ENCODE measurements around the gene BATF. TPM values are rescaled to one million over a fixed set of nuclear protein-coding genes. Genes with fewer than 3 reads are reported as not detected.

Gene BATF
- total and polyA plus RNA-seq, 4 donors, result 0.27 to 2.6 (median 0.65) TPM

- peaks cover 8% of the 10 kb centered on the region for H3K27me3 ChIP-seq (ENCODE audit: control insufficient read depth, insufficient read depth, low read length)
- H3K4me3 ChIP-seq (ENCODE audit: low read depth, low read length), result peak overlapping the region; percentile 72
- H3K9me3 ChIP-seq (ENCODE audit: control insufficient read depth, insufficient read depth, low read length), result no peaks in the 10 kb centered on the region
- H3K4me1 ChIP-seq (ENCODE audit: control insufficient read depth, insufficient read depth, low read length), result peaks cover 24% of the 10 kb centered on the region
- no peaks in the 10 kb centered on the region for H3K36me3 ChIP-seq (ENCODE audit: control insufficient read depth, insufficient read depth, low read length)
- peak overlapping the region; percentile 87 for H3K27ac ChIP-seq (ENCODE audit: low read depth, low read length)
- WGBS (ENCODE audit: insufficient coverage), result 66% methylated on average over 12 of the region's 13 CpGs
- DNase-seq (ENCODE audit: low read depth in 4 of 6, low spot score in 6 of 6), result no peak
Observed at GRCh38 chr14:75579338-75579864, 57.1 kb downstream of the BATF start.

DNA sequence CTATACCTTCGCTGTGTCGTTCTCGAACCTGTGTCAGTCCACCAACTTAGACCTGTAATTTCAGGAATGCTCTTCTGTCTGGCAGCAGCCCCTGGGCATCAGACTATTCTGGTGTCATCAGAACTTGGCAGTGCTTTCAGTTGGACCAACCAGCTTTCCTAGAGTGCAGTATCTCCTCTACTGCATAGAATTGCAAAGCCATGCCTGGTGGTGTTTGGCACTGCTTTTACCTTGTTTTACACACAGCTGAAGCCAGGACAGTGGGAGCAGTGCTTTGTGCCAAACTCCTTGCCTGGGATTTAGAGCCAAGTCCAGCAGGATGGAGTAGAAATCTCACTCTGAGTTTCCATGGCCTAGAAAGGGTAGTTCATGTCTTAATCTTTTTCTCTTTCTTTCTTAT, 57.6 kb downstream of the BATF start:
- WGBS (ENCODE audit: insufficient coverage), result 75% methylated on average over 3 of the region's 3 CpGs
- H3K4me1 ChIP-seq (ENCODE audit: control insufficient read depth, insufficient read depth, low read length), result peaks cover 24% of the 10 kb centered on the region
- peak in 4 of 6 donors; percentile 23 to 72 (median 44) for DNase-seq (ENCODE audit: low read depth in 4 of 6, low spot score in 6 of 6)
- no peaks in the 10 kb centered on the region for H3K36me3 ChIP-seq (ENCODE audit: control insufficient read depth, insufficient read depth, low read length)
- peak overlapping the region; percentile 72 for H3K4me3 ChIP-seq (ENCODE audit: low read depth, low read length)
- H3K27ac ChIP-seq (ENCODE audit: low read depth, low read length), result peak overlapping the region; percentile 87
- no peaks in the 10 kb centered on the region for H3K9me3 ChIP-seq (ENCODE audit: control insufficient read depth, insufficient read depth, low read length)
- H3K27me3 ChIP-seq (ENCODE audit: control insufficient read depth, insufficient read depth, low read length), result peaks cover 8% of the 10 kb centered on the region

DNA sequence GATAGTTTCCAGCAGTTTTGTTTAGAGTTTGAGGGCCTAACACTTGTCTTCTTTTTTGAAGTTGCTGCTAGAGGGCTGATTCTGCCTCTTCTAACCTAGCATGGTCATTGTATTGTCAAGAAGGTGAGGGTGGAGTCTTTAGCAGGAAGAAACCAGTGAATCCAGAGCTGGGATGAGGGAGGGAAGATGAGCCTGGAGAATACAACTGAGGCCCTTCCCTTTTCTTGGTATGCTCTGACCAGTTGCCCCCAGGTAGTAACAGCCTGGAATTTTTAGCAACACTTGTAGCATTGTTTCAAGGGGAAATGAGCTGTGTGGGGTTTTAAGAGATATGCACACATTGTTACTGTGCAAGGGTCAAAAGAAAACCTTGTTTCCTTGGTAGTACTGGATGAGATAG, 65.1 kb downstream of the BATF start:
- Histone ChIP-seq H3K36me3 (ENCODE audit: control insufficient read depth, insufficient read depth, low read length) (no peaks in the 10 kb centered on the region), H3K4me3 (ENCODE audit: low read depth, low read length) (no peak overlapping the region), H3K27me3 (ENCODE audit: control insufficient read depth, insufficient read depth, low read length) (no peaks in the 10 kb centered on the region), H3K4me1 (ENCODE audit: control insufficient read depth, insufficient read depth, low read length) (peaks cover 4% of the 10 kb centered on the region), H3K9me3 (ENCODE audit: control insufficient read depth, insufficient read depth, low read length) (no peaks in the 10 kb centered on the region), H3K27ac (ENCODE audit: low read depth, low read length) (no peak overlapping the region)
- no peak for DNase-seq (ENCODE audit: low read depth in 4 of 6, low spot score in 6 of 6)

DNA sequence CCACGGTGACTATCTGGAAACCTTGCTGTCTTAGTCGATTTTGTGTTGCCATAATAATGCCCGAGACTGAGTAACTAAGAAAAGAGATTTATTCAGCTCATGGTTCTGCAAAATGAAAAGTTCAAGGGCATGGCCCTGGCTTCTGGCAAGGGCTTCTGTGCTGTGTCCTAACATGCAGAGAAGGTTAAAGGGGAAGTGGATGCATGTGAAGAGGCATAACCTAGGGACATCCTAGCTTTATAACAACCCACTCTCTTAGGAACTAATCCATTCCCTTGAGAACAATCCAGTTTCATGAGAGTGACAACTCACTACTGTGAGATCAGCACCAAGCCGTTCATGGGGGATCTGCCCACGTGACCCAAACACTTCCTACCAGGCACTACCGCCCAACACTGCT, 67.7 kb downstream of the BATF start:
- H3K36me3 ChIP-seq (ENCODE audit: control insufficient read depth, insufficient read depth, low read length), result no peaks in the 10 kb centered on the region
- 97% methylated on average over 4 of the region's 6 CpGs for WGBS (ENCODE audit: insufficient coverage)

GRCh38 chr14:75591331-75591946, 69.2 kb downstream of the BATF start:
- 100% methylated on average over 1 of the region's 1 CpG for WGBS (ENCODE audit: insufficient coverage)

More for the DNA sequence above, 67.7 kb downstream of the BATF start:
- H3K9me3 ChIP-seq (ENCODE audit: control insufficient read depth, insufficient read depth, low read length), result no peaks in the 10 kb centered on the region
- no peak for DNase-seq (ENCODE audit: low read depth in 4 of 6, low spot score in 6 of 6)
- H3K27ac ChIP-seq (ENCODE audit: low read depth, low read length), result no peak overlapping the region
- H3K4me1 ChIP-seq (ENCODE audit: control insufficient read depth, insufficient read depth, low read length), result no peaks in the 10 kb centered on the region
- no peak overlapping the region for H3K4me3 ChIP-seq (ENCODE audit: low read depth, low read length)
- no peaks in the 10 kb centered on the region for H3K27me3 ChIP-seq (ENCODE audit: control insufficient read depth, insufficient read depth, low read length)

GRCh38 chr14:75591987-75592575, 69.8 kb downstream of the BATF start:
- no peaks in the 10 kb centered on the region for H3K4me1 ChIP-seq (ENCODE audit: control insufficient read depth, insufficient read depth, low read length)

More at GRCh38 chr14:75591331-75591946, 69.2 kb downstream of the BATF start:
- DNase-seq (ENCODE audit: low read depth in 4 of 6, low spot score in 6 of 6), result no peak
- Histone ChIP-seq H3K4me3 (ENCODE audit: low read depth, low read length) (no peak overlapping the region), H3K27ac (ENCODE audit: low read depth, low read length) (no peak overlapping the region), H3K9me3 (ENCODE audit: control insufficient read depth, insufficient read depth, low read length) (no peaks in the 10 kb centered on the region), H3K4me1 (ENCODE audit: control insufficient read depth, insufficient read depth, low read length) (no peaks in the 10 kb centered on the region), H3K36me3 (ENCODE audit: control insufficient read depth, insufficient read depth, low read length) (no peaks in the 10 kb centered on the region), H3K27me3 (ENCODE audit: control insufficient read depth, insufficient read depth, low read length) (no peaks in the 10 kb centered on the region)

DNA sequence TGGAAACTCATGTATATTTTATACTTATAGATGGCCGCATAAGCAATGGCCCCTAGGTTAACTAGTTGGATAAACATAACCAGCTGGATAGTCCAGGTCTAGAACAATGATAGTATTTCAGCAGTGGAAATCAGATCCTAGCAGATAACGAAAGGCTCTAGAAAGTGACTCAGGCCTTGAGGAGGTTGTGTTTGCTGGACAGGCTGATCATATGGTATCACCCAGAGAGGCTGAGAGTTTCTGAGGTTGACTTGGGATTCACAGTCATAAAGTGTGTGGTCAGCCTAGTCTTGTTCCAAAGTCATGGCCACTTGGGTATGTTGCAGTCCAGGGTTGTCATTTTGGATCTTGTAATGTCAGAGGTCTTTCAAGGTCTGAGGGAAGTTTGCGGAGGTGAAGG, 73.0 kb downstream of the BATF start:
- no peaks in the 10 kb centered on the region for H3K27me3 ChIP-seq (ENCODE audit: control insufficient read depth, insufficient read depth, low read length)
- H3K9me3 ChIP-seq (ENCODE audit: control insufficient read depth, insufficient read depth, low read length), result no peaks in the 10 kb centered on the region
- H3K4me1 ChIP-seq (ENCODE audit: control insufficient read depth, insufficient read depth, low read length), result no peaks in the 10 kb centered on the region
- no peak overlapping the region for H3K4me3 ChIP-seq (ENCODE audit: low read depth, low read length)
- H3K27ac ChIP-seq (ENCODE audit: low read depth, low read length), result no peak overlapping the region
- 100% methylated on average over 2 of the region's 3 CpGs for WGBS (ENCODE audit: insufficient coverage)
- DNase-seq (ENCODE audit: low read depth in 4 of 6, low spot score in 6 of 6), result no peak
- H3K36me3 ChIP-seq (ENCODE audit: control insufficient read depth, insufficient read depth, low read length), result no peaks in the 10 kb centered on the region

More at GRCh38 chr14:75591987-75592575, 69.8 kb downstream of the BATF start:
- Histone ChIP-seq H3K27ac (ENCODE audit: low read depth, low read length) (no peak overlapping the region), H3K27me3 (ENCODE audit: control insufficient read depth, insufficient read depth, low read length) (no peaks in the 10 kb centered on the region), H3K9me3 (ENCODE audit: control insufficient read depth, insufficient read depth, low read length) (no peaks in the 10 kb centered on the region), H3K36me3 (ENCODE audit: control insufficient read depth, insufficient read depth, low read length) (no peaks in the 10 kb centered on the region), H3K4me3 (ENCODE audit: low read depth, low read length) (no peak overlapping the region)
- DNase-seq (ENCODE audit: low read depth in 4 of 6, low spot score in 6 of 6), result no peak

Other genes with a start within 250 kb of the BATF start
- gene FOS, start 243.6 kb upstream of the BATF start, total RNA-seq, result 100 to 1,000 TPM; 200 to 842 TPM
- 100 to 1,000 TPM; 124 to 341 TPM for gene FOS, start 243.6 kb upstream of the BATF start, polyA plus RNA-seq (ENCODE audit: insufficient read length in 2 of 2)
- 10 to 100 TPM; 13.8 to 30.4 TPM for gene JDP2, start 94.4 kb upstream of the BATF start, total RNA-seq
- gene JDP2, start 94.4 kb upstream of the BATF start, polyA plus RNA-seq (ENCODE audit: insufficient read length in 2 of 2), result 10 to 100 TPM; 19.7 to 28.3 TPM
- gene FLVCR2, start 56.2 kb downstream of the BATF start, total RNA-seq, result 10 to 100 TPM; 14.0 to 19.0 TPM
- 1 to 10 TPM; 8.8 to 9.3 TPM for gene FLVCR2, start 56.2 kb downstream of the BATF start, polyA plus RNA-seq (ENCODE audit: insufficient read length in 2 of 2)
- gene ERG28, start 138.4 kb downstream of the BATF start, total RNA-seq, result 10 to 100 TPM; 12.2 to 17.4 TPM
- 10 to 100 TPM; 51.8 to 58.5 TPM for gene ERG28, start 138.4 kb downstream of the BATF start, polyA plus RNA-seq (ENCODE audit: insufficient read length in 2 of 2)
- 10 to 100 TPM; 34.8 to 40.1 TPM for gene TTLL5, start 138.8 kb downstream of the BATF start, total RNA-seq
- 10 to 100 TPM; 30.4 to 31.4 TPM for gene TTLL5, start 138.8 kb downstream of the BATF start, polyA plus RNA-seq (ENCODE audit: insufficient read length in 2 of 2)